Stimulated activated CD4-positive, alpha-beta T cell treated with anti-CD3 and anti-CD28 coated beads, TNF-alpha, amount 100 ng/mL, for 1 hour (primary cell): Measurements from ENCODE around the gene FUT1.
A peak's percentile ranks its signal among the peaks of the same experiment; 100 is the strongest.

Experiments
- DNase-seq, 3 donors: peaks; one replicate each; pipeline ENCODE4 v3.0.0-alpha.2; 2020; ENCODE audit warnings: low read depth in 3 of 3, low spot score in 1 of 3

Gene FUT1

DNA sequence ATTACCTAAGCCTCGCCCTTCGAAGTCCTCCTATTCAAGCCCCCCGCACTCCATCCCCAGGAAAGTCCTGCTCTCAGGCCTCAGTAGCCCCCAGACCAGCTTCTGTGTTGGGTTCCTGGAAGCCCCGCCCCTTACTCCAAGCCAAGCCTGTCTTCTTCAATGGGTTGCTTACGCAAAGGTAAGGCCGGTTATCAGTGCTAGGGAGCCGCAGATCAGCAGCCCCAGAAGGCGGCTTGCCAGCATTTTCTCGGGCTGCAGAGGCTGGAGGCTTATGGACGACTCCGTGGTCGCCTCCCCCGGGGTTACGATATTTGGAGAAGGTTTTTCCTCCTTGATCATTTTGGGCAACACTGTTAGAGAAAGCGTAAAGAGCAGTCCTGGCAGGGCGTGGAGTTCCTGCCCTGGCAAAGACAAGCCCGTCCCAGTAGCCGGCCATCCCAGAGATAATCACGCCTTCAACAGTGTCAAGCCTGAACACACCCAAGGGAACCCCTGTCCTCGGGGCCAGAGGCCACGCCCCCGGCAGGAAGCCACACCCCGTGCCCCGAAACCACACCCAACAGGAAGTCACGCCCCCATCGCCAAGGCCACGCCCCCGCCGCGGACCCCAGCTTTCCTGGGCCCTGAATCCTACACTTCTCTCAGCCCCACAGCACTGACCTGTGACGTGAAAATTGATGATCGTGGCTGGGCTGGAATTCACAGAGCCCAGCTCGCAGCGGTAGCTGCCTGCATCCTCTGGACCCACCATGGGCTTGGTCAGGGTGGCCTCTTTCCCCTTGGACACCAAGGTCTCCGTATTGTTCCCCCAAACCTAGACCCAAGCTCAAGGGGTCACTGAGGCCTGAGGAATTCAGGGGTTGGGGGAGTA is 11.1 kb downstream of the FUT1 start:
- no peak for DNase-seq

DNA sequence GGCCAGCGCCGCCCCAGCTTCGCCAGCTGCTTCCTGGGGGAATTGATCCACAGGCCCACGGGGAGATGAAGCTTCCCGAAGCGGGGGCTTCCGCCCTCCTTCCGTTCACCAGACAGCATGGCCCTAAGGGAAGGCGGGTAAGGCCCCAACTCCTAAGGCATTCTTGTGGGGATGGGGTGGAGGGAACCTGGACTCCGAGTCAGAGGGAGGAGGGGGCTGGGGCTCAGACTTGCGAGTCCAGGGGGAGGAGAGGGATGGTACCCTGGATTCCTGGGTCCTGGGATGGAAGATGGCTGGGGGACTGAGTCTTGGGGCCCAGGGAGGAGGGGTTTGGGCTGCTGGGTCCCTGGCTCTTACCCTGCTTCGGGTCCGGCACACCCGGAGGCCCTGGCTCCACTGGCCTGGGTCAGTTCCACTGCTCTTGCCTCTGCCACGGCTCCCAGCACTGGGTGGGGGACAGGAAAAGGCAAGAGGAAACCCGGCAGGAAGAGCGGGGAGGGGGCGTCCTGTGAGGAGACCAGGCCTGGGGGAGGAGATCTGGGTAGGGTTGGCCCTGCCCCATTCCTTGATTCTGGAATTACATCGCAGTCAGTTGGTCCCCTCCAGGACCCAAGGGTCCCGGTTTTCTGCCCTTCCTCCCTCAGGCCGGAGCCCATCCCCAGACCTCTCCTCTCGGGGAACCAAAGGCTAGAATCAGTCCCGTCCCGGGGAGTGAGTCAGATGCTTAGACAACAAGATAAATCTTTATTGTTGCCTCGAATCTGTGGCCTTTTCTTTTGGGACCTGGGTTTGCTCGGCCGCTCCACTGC is 12.1 kb downstream of the FUT1 start, which contains the start of gene RASIP1:
Gene RASIP1 (minus strand): TSS at position 447 of the 809 bp plus-strand sequence. CDS start 328 bp downstream, at position 119.
- DNase-seq, result no peak

DNA sequence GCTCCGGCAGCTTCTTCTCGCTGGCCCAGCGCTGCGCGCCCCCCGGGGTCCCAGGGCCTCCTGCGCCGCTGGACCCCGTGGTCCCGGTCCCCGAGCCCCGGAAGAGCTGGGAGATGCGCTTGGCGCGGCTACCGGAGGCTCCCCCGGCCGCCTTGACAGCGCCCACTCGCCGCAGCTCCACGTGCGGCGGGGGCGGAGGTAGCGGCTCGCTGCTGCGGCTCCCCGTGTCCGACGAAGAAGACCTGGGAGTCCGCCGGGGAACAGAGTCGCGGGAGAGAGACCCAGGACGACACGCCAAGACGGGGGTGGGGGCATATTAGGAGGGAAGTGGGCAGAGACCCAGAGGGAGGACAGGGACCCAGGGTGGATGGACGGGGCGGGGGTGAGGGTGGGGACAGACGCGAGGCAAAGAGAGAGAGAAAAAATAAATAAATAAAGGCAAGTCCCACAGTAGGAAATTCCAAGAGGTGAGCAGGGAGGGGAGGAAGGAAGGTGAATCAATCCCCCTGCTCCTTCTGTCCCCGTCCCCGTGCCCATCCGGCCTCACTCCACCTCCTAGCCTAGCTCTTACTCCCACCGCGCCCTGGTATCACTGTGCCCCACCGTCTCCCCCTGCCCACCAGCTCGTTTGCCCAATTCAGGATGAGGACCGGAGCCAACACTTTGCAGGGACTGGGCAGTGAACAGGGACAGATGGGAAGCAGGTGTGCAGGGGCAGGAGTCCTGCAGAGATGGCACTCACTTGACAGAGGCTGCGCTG is 12.9 kb downstream of the FUT1 start:
- no peak for DNase-seq

DNA sequence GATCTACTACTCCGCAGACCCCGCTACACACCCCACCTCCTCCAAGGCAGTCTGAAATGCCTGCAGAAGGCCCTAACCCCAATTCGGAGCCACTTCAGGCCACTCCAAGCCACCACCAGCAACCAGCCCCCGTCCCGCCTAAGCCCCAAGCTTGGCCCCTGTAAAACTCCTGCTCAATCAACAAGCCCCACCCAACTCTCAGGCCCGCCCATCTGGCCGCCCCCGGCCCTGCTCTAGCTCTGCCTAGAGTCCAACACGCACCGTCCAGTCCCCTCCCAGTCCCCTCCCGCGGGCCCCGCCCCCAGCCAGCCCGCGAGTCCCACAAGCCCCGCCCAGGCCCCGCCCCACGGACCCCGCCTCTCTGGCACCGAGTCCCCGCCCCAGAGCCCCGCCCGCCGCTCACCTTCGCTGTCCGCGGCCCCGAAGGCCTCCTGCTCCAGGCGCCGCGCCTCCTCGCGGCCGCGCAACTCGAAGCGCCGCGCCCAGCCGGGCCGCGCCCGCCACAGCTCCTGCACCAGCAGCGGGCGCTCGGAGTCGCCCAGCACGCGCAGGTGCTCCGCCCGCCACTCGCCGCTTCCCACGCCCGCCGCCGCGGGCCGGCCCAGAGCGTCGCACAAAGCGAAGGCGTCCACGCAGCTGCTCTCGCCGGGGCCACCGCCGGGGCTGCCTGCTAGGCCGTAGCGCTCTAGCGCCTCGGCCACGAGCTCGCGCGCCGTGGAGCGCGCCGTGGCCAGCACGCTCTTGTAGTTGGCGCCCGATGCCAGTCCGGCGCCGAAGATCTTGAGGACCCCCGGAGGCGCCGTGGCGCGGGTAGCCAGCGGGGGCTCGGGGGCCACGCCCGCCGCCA is 13.7 kb downstream of the FUT1 start:
- peak; percentile 86 to 94 (median 88) for DNase-seq

DNA sequence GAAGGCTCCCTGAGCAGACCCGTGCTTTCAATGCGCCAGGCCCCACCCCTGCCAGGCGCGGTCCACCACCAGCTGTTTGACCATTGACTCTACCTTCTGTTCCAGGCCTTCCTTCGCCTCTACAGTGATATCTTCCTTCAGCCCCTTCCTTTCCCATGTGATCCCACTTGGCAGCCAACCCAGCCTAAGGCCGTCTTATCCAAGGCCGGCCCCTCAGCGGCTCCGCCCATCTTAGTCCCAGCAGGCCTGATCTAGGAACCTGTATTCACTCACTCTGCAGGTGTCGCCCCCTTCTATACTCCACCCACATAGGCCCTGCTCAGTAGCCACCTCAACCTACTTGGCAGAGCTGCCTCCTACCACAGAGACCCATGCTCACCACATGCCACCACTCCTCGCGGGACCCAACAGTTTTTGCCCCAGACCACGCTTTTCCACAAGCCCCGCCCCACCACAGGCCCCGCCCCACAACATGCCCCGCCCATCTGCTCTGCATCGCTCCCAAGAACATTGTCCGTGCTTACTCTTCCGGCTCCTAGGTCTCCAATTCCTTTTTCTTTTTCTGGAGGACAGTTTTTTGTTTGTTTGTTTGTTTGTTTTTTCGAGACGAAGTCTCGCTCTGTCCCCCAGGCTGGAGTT is 15.0 kb downstream of the FUT1 start:
- no peak for DNase-seq

DNA sequence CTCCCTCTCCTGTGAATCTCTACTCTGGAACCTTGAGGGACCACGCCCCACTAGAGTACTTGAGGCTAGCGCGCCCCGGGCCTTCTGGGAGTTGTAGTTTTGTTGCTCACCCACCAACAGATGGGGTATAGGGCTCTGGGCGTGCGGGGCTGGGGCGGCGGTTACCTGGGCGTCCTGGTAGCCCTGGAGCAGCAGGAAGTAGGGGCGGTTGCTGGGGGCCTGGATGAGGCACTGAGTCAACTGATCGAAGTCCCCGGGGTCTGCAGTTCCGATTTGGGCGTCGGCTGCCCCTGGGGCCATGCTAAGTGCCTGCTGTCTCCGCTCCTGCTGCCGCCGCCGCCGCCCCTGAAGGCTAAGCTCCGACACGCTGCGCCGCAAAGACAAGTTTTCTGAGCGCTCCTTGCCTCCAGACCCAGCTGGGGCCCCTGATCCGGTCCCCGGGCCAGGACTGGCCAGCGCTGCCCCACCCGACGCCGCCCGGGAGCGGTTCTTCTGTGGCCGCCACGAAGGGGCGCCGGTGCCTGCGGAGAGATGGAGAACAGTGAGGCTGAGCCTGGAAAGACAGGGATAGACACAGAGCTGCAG is 17.3 kb downstream of the FUT1 start:
- no peak for DNase-seq

DNA sequence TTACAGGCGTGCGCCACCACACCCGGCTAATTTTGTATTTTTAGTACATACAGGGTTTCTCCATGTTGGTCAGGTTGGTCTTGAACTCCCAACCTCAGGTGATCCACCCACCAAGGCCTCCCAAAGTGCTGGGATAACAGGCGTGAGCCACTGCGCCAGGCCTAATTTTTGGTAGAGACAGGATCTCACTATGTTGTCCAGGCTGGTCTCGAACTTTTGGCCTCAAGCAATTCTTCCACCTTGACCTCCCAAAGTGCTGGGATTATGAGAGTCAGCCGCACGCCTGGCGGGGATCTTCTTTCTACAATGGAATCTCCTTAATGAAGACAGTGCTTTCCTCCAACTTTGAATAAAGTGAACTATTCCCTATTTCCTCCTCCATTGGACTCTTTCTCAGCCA is 17.8 kb downstream of the FUT1 start:
- no peak for DNase-seq

DNA sequence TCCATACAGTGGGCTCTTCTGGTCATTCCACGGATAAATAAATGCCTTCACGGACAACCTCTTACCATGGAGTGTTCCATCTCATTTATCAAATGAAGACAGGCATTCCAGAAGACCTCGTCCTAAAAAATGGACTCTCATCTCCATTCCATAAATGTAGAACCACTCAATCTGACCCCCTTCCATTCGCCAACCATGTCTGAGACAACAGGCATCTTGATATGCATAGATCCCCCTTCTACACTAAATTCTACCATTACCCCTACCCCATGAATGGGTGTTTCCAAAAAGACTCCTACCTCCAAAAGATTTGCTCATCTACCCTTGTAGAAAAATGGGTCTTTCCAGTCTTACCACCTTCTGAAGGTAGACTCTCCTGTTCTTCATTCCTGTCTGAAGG is 21.0 kb downstream of the FUT1 start:
- DNase-seq, result no peak

DNA sequence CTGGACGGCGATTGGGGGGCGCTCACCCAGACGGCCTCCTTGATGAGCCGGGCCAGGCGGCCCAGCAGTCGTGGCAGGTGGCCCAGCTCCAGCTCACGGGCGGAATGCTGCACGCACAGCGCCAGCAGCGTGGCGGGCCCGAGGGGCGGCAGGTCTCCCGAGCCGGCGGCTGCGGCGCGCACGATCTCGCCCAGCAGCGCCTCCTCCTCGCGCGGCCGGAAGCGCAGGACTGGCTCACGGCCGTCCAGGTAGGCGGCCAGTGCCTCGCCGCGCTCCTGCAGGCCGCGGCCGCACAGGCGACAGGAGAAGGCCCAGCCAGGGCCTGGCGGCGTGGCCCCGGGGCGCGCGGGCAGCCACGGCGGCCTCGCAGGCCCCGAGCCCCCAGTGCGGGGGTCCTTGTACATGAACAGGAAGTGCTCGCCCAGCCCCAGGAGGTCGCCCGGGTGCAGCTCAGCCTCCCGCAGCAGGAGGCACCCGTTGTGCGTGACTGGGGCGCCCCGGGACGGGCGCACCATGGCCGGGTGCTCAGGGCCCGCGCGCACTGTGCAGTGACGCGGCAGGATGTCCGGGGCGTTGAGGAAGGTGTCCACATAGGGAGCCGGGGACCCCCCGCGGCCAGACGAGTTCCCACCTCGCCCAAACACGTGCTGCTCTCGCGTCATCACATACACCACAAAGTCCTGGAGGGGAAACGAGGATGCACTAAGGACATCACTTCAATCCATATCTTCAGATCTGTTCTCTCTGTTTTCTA is 23.4 kb downstream of the FUT1 start:
- DNase-seq, result no peak

DNA sequence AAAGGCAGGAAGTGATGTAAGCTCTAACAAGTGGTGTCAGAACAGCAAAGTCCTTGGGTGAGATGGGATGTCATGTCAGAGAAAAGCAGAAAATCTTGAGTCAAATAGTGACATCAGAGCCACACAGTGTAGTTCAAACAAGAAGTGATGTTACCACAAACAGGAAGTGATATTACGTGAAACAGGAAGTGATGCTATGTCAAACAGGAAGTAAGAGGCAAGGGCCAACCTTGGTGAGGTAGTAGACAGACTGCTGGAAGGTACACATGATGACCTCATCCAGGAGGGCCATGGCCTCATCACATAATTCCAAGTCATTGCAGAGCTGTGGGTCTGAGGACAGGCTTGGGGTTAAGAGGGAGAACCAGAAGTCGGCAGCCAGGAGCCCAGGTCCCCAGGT is 25.9 kb downstream of the FUT1 start:
- no peak for DNase-seq

DNA sequence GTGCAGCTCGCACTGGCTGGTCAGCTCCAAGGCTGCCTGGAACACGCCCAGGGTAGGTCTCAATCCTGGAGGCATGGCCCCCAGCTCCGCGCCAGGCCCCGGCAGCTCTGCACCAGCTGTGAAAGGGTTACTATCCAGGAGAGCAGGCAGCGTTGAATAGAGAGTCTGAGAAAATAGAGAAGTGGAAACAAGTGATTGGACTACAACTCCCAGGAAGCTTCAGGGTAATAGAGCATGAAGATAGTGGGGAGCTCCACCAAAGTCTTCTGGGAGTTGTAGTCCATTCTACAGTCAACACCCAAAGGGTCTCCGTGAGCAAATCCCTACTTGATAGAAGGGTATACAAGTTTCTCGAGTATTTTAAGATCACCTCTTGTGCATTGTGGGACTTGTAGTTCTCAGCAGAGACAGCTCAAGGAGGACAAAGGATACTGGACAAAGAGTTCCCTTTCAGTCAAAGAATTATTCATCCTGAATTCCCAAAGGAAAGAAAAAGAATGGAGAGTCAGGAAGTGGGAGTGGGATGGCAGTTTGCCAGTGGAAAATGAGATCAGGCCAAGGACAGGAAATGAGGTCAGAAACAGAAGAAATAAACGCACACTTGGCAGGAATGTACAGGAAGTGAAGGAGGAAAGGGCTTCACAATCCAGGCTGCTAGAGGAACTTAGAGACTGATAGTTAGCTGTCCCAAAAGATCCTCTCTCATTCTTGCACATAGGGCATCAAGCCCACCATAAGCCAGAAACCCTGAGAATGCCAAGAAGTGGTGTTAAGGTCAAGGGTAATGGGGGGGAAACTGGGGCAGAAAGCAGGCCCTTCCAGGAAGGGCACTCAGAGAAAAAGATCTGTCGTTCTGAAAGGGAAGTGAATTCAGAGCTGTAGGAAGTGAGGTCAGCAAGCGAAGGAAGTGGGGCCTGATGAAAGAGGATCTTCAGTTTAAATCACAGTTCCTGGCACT is 27.4 kb downstream of the FUT1 start:
- DNase-seq, result no peak

DNA sequence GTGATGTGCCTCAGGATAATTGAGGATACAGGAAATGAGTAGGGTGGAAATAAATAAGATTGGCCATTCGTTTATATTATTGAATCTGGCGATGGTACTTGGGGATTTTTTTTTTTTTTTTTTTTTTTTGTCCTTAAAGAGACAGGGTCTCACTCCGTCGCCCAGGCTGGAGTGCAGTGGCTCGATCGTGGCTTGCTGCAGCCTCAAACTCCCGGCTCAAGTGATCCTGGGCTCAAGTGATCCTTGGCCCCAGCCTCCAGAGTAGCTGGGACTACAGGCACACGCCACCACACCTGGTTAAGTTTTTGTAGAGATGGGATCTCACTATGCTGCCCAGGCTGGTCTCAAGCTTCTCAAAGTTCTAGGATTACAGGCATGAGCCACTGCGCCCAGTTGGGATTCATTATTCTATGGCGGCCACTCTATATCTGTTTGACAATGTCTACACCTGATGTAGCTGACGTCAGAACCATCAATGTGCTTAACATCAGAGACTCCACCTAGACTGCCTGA is 30.2 kb downstream of the FUT1 start:
- DNase-seq, result no peak

DNA sequence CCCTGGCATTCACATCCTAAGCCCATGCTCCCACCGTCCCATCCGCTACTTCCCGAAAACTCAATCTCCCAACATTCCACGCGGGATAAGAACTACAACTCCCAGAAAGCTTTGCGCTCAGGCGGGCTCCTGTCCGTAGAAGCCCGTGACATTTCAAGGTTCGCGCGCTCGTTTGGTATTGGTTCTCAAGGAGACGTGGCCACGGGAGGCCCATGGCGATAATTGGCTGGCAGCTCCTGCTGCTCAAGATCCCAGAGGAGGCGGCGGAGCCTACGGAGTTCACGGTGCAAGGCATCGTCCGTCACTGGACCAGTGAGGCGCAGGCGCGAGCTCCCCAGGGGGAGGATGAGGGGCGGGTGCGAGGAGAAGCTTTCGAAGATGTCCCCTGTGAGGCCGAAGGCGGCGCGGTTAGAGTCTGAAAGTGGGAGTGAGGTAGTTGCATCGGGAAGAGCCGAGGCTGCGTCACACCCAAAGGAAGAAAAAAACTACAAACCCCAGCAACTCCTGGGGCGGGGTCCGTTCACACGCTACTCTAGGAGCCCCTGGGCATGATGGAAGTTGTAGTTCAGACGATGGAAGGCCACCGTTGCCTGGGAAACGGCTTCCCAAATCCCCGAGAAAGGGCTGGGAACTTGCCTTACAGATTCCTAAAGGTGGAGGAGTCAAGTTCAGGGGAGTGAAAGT is 31.7 kb downstream of the FUT1 start:
- DNase-seq, result peak; percentile 65 to 79 (median 68)

DNA sequence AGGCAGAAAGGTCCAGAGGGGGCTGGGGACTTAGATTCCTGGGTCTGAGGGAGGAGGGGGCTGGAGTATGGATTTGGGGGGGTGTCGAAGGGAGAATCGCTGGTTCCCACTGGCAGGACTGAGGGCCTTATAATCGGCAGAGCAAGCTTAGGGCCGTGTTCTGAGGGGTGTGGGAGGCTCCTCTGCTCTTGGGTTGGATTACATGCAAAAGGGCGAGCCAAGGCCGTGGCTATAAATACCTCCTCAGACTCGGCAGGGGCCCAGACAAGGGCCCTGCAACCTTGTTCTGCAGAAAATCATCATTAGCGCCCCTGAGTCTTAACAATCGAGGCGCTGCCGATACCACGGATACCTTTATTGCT is 32.2 kb downstream of the FUT1 start:
- no peak for DNase-seq

DNA sequence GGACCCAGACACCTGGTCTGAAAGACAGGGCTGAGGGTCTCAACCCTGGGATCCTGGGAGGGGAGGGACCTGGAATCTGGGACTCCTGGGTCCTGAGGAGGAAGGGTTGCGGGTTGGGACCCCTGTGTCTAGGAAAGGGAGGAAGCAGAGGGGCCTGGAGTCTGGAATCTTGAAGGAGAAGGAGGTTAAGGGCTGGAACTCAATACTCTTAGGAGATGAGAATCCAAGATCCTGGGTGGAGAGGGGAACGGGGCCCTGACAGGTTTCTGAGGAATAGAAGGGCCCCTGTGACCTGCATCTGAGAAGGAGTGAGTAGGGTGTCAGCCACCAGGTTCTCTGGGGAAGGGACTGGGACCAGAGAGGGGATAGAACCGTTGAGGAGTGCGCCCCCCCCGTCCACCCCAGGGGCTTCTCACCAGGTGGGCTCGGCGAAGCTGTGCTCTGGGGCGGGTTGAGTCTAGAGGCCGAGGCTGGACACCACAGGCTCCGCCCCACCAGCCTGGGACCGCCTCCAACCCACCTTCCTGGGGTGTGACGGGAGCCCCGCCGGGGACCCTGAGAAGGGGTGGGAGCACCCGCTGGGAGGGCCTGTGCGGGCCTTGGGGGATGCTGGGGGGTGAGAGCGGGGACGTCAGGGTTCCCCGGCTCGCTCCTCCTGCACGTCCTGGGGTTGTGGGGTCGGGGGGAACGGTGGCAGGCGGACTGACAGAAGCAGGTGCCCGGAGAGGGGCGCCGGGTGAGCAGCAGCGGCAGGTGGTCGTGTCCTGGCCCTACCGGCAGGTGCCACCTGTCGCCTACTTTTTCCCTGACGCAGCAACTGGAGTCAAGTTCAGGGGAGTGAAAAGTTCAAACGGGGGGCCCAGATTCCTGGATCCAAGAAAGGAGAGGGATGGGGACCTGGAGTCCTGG is 32.9 kb downstream of the FUT1 start, which contains the start of gene MAMSTR:
Gene MAMSTR (minus strand): TSS at position 463 of the 909 bp plus-strand sequence. CDS start 694 bp downstream, outside the sequence.
- no peak for DNase-seq

DNA sequence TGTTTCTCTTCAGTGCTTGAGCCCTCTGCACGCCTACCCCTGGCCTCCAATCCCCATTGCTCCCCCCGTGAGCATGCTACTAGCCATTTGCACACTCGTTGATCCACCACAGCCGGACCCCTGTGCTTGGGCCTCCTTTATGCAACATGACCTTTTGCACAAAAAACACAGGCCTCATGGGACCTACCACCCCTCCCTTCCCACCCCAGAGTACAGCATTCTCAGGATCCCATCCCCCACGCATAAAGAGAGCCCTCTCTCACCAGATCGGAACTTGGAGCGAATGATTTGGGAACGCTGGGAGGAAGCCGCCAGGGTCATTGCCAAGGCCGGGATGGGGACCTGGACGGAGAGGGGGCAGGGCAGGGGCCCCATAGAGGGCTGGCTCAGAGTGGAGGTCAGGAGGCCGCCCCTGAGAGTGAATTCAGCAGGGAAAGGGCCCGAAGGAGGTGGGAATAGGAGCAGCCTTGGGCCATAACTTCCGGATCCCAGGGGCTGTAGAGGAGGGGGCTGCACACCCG is 33.7 kb downstream of the FUT1 start:
- no peak for DNase-seq
